A549 treated with dexamethasone at 1 μM for 4 hours (cell line): ENCODE data around the gene CENPE. TPM values are rescaled to one million over a fixed set of nuclear protein-coding genes. Genes with fewer than 3 reads are reported as not detected.

Experiments used
- total RNA-seq: library from RNA; stranded (reverse); fragments of 200-300 nt; extraction: Qiagen RNA extraction; gene quantifications from 5 replicates; pipeline ENCODE4 v1.2.3, GENCODE V29; 2022

The CENPE gene, protein sequence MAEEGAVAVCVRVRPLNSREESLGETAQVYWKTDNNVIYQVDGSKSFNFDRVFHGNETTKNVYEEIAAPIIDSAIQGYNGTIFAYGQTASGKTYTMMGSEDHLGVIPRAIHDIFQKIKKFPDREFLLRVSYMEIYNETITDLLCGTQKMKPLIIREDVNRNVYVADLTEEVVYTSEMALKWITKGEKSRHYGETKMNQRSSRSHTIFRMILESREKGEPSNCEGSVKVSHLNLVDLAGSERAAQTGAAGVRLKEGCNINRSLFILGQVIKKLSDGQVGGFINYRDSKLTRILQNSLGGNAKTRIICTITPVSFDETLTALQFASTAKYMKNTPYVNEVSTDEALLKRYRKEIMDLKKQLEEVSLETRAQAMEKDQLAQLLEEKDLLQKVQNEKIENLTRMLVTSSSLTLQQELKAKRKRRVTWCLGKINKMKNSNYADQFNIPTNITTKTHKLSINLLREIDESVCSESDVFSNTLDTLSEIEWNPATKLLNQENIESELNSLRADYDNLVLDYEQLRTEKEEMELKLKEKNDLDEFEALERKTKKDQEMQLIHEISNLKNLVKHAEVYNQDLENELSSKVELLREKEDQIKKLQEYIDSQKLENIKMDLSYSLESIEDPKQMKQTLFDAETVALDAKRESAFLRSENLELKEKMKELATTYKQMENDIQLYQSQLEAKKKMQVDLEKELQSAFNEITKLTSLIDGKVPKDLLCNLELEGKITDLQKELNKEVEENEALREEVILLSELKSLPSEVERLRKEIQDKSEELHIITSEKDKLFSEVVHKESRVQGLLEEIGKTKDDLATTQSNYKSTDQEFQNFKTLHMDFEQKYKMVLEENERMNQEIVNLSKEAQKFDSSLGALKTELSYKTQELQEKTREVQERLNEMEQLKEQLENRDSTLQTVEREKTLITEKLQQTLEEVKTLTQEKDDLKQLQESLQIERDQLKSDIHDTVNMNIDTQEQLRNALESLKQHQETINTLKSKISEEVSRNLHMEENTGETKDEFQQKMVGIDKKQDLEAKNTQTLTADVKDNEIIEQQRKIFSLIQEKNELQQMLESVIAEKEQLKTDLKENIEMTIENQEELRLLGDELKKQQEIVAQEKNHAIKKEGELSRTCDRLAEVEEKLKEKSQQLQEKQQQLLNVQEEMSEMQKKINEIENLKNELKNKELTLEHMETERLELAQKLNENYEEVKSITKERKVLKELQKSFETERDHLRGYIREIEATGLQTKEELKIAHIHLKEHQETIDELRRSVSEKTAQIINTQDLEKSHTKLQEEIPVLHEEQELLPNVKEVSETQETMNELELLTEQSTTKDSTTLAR (N-terminal part only)
- total RNA-seq: 5.8 to 9.6 TPM (median 8.7 TPM) in 5 replicates

DNA sequence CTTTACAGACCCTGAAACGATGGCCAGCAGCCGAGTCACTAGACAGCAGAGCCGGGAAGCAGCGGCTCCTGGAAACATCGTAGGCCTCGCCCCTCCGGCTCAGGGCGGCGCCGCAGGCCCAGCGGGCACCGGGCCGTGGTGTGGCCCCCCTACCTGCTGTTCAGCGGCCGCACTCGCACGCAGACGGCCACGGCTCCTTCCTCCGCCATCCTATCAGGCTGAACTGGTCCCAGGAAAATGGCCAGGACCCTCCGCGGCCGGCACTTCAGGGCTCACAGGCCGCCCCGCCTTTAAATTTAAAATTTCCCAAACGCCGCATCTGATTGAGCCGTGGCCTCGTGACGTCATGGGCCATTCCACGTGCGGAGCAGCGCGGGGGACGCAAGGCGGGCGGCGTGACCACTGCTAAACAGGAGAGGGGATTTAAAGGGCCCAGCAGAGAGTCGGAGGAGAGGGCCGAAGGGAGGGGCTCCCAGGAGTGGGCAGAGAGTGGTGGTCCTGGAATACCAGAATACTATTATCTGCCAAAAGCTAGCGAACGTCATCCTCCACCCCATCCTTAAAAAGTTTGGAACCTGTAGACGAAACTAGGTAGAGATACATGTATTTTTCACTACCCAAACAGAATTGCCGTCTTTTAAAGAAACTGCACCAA lies at the start of gene CENPE:
TSS of gene CENPE (minus strand) at position 233 of the 655 bp plus-strand sequence. CDS start at position 209, 24 bp downstream.

DNA sequence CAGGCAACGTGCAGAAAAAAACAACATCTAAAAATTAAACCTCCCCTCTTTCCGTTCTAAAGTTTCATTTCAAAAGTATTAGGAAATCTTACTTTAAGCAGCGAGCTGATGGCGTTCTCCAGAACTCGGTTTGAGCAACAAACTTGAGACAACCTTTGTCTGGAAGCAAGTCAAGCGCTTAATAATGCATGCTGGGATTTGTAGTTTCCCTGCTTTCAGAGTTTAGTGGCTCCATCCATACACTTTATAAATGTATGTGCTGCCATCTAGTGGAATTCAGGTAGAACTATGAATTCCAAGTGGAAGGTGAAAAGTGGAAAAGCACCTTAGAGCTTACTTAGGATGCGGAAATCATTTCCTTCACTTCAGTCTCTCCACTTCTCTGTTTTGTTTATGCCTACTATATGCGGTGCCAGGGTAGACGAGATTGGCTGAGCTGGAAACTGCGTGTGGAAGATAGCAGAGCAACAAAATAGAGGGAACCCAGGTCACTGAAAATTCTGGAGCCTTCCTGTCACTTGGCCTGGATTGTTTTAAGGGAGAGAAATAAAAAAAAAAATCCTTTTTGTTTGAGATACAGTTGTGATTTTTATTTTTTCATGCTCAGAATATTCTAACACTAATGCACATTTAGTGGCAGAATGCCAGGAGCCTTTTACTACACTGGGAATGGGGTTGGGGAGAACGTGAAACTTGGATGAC lies 98.3 kb downstream of the CENPE start, which contains the start of gene BDH2:
TSS of gene BDH2 (minus strand) at position 144 of the 702 bp plus-strand sequence. CDS start 3,580 bp downstream, outside the sequence.

DNA sequence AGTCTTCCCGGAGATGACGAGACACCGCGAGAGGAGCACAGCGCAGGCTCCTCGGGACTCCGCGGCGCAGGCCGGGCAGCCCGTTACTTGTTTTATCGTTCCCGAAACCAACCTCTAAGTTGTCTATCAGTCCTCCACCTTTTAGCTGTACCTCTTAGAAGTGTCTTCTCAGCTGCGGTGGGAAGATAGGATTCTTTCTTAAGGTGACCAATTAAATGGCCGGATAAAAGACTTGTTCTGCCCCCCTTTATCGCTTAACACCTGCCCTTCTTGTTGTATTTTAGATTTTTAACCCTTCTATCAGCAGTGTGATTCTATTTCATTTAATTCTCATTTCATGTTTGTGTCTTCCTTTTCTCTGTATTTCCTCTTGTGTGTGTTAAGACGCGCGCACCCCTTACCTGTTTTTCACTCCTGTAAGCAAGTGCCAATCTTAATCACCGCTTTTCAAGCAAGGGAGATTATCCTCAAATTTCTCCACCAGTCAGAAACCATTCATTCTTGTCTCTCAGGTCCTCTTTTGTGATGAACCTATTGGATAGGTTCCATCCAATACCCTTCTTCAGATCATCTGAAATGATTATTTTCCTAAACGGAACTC lies 121.3 kb downstream of the CENPE start, which contains the start of gene SLC9B2:
TSS of gene SLC9B2 (minus strand) at position 15 of the 601 bp plus-strand sequence. CDS start 9,211 bp downstream, outside the sequence.

Other genes starting within 250 kb of the CENPE start
- gene SLC9B1, start 178.6 kb downstream of the CENPE start, total RNA-seq: 0.10 to 0.18 TPM (median 0.13 TPM) in 5 replicates
- gene SLC9B2, start 121.6 kb downstream of the CENPE start, total RNA-seq: 6.9 to 8.3 TPM (median 7.9 TPM) in 5 replicates
- gene BDH2, start 98.5 kb downstream of the CENPE start, total RNA-seq: 7.3 to 9.5 TPM (median 8.4 TPM) in 5 replicates